ENCODE measurements around the gene EVI2B. TPM values are rescaled to one million over a fixed set of nuclear protein-coding genes. Genes with fewer than 3 reads are reported as not detected.
"Not testable (repeated sequence)": the region's sequence is repeated elsewhere in the genome, so short reads cannot be mapped to it uniquely, and the experiment has no call there.

Gene EVI2B
- total and polyA plus RNA-seq, 2 donors from 2014 or later = 2.0 to 16.5 TPM

DNA sequence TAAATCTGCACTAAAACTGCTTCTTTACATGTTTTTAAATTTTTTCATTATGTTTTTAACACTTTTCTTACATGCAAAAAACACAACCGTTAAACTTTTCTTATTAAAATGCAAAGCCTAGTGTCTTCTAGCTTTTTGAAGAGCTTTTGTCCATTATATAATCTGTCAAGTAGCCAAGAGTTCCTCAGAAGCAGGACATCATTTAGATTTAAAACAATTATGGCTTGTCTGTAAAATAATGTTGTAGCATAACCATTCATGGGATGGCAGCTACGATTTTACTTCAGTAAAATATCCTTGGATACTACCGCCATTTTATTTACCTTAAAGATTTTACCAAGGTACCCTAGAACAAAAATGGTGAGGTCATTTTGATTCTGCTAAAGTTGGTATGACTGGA lies 19.6 kb downstream of the EVI2B start:
- TF ChIP-seq, protein P1, sequence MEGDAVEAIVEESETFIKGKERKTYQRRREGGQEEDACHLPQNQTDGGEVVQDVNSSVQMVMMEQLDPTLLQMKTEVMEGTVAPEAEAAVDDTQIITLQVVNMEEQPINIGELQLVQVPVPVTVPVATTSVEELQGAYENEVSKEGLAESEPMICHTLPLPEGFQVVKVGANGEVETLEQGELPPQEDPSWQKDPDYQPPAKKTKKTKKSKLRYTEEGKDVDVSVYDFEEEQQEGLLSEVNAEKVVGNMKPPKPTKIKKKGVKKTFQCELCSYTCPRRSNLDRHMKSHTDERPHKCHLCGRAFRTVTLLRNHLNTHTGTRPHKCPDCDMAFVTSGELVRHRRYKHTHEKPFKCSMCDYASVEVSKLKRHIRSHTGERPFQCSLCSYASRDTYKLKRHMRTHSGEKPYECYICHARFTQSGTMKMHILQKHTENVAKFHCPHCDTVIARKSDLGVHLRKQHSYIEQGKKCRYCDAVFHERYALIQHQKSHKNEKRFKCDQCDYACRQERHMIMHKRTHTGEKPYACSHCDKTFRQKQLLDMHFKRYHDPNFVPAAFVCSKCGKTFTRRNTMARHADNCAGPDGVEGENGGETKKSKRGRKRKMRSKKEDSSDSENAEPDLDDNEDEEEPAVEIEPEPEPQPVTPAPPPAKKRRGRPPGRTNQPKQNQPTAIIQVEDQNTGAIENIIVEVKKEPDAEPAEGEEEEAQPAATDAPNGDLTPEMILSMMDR (IDR thresholded peaks at IDR 0.05; ENCODE audit: borderline replicate concordance, extremely low read depth, insufficient read depth) = no peak
- H3K27me3 ChIP-seq (ENCODE audit: control insufficient read depth, insufficient read depth, low read length) = no peaks in the 10 kb centered on the region
- FAIRE-seq = no peak
- DNase-seq = no peak
- intact Hi-C loops (cut with DNase I) = no loop called here
- H3K36me3 ChIP-seq (ENCODE audit: control insufficient read depth in 2 of 3, insufficient read depth in 3 of 3, low read length in 3 of 3) = no peaks in the 10 kb centered on the region
- H3K9ac ChIP-seq (ENCODE audit: low read length in 3 of 3) = no peak overlapping the region
- H3K9me3 ChIP-seq (ENCODE audit: control insufficient read depth in 2 of 3, insufficient read depth in 1 of 3, low read length in 3 of 3) = no peaks in the 10 kb centered on the region
- no peak overlapping the region for H3K4me3 ChIP-seq (ENCODE audit: low read length in 3 of 3)
- H3K27ac ChIP-seq (ENCODE audit: low read depth in 2 of 2, low read length in 2 of 2) = no peak overlapping the region
- no peaks in the 10 kb centered on the region for H3K4me1 ChIP-seq (ENCODE audit: control insufficient read depth in 2 of 3, insufficient read depth in 2 of 3, low read depth in 1 of 3, low read length in 3 of 3)

DNA sequence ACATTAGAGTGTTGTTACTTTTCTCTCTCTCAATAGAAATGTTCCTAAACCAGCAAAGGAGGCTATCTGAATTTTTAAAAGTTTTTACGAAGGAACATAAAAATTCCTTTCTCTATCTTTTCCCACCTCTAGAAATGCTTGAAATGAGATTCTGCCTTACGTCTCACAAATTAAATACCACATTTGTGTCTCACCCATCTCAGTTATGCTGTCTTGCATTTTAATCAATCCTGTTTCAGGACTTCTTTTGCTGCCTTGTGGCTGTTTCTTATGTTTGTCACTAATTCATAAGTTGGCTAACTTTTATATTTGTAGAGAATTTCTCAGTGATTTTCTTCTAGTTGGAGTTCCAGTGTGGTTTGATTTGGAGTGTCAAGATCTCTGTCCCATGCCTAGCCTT lies 20.3 kb downstream of the EVI2B start:
- Histone ChIP-seq H3K9me3 (ENCODE audit: control insufficient read depth in 2 of 3, insufficient read depth in 1 of 3, low read length in 3 of 3) (no peaks in the 10 kb centered on the region), H3K27ac (ENCODE audit: low read depth in 2 of 2, low read length in 2 of 2) (no peak overlapping the region), H3K9ac (ENCODE audit: low read length in 3 of 3) (no peak overlapping the region), H3K27me3 (ENCODE audit: control insufficient read depth, insufficient read depth, low read length) (no peaks in the 10 kb centered on the region), H3K4me1 (ENCODE audit: control insufficient read depth in 2 of 3, insufficient read depth in 2 of 3, low read depth in 1 of 3, low read length in 3 of 3) (no peaks in the 10 kb centered on the region), H3K4me3 (ENCODE audit: low read length in 3 of 3) (no peak overlapping the region), H3K36me3 (ENCODE audit: control insufficient read depth in 2 of 3, insufficient read depth in 3 of 3, low read length in 3 of 3) (no peaks in the 10 kb centered on the region)
- TF ChIP-seq, protein P1 (IDR thresholded peaks at IDR 0.05; ENCODE audit: borderline replicate concordance, extremely low read depth, insufficient read depth) = no peak
- FAIRE-seq (no peak), DNase-seq (no peak)
- intact Hi-C loops (cut with DNase I) = no loop called here

DNA sequence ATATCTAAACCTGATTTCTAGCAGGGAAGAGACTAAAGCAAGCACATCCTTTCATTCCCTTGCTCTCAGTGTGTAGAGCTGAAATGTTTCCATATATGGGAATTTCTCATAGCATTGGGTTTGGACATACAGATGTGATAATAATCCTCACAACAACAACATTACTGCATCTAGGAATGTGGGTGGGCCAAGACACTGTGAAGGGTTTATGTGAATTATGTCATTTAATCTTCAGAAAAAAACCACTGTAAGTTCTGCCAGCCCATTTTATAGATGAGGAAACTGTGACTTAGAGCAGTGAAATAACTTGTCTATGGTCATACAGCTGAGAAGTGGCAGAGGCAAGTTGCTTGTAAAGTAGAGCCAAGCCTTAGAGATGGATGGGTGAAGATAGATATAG lies 22.0 kb downstream of the EVI2B start:
- Histone ChIP-seq H3K4me1 (ENCODE audit: control insufficient read depth in 2 of 3, insufficient read depth in 2 of 3, low read depth in 1 of 3, low read length in 3 of 3) (no peaks in the 10 kb centered on the region), H3K27ac (ENCODE audit: low read depth in 2 of 2, low read length in 2 of 2) (no peak overlapping the region), H3K9me3 (ENCODE audit: control insufficient read depth in 2 of 3, insufficient read depth in 1 of 3, low read length in 3 of 3) (no peaks in the 10 kb centered on the region), H3K4me3 (ENCODE audit: low read length in 3 of 3) (no peak overlapping the region), H3K36me3 (ENCODE audit: control insufficient read depth in 2 of 3, insufficient read depth in 3 of 3, low read length in 3 of 3) (no peaks in the 10 kb centered on the region), H3K27me3 (ENCODE audit: control insufficient read depth, insufficient read depth, low read length) (no peaks in the 10 kb centered on the region), H3K9ac (ENCODE audit: low read length in 3 of 3) (no peak overlapping the region)
- no peak for FAIRE-seq
- intact Hi-C loops (cut with DNase I) = no loop called here
- TF ChIP-seq, protein P1 (IDR thresholded peaks at IDR 0.05; ENCODE audit: borderline replicate concordance, extremely low read depth, insufficient read depth) = no peak
- no peak for DNase-seq

DNA sequence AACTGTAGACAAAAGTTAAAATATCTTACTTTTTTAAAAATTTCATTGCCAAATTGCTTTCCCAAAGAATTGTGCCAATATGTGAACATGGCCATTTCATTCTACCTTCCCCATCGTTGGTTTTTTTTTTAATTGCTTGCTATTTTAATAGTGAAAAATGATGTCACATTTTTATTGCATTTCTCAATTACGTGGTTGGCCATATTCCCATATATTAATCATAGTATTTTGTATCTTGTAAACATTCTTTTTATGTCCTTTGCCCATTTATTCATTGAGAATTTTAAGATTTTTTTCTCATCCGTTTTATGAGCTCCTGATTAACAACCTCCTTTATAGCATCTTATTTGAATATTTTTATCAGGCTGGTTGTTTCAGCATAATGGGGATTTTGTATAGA lies 24.1 kb downstream of the EVI2B start:
- intact Hi-C loops (cut with DNase I) = no loop called here
- no peak overlapping the region for H3K4me3 ChIP-seq (ENCODE audit: low read length in 3 of 3)
- H3K9me3 ChIP-seq (ENCODE audit: control insufficient read depth in 2 of 3, insufficient read depth in 1 of 3, low read length in 3 of 3) = no peaks in the 10 kb centered on the region
- no peak overlapping the region for H3K9ac ChIP-seq (ENCODE audit: low read length in 3 of 3)
- FAIRE-seq (no peak), DNase-seq (no peak)
- H3K27me3 ChIP-seq (ENCODE audit: control insufficient read depth, insufficient read depth, low read length) = no peaks in the 10 kb centered on the region
- TF ChIP-seq, protein P1 (IDR thresholded peaks at IDR 0.05; ENCODE audit: borderline replicate concordance, extremely low read depth, insufficient read depth) = no peak
- H3K27ac ChIP-seq (ENCODE audit: low read depth in 2 of 2, low read length in 2 of 2) = no peak overlapping the region
- no peaks in the 10 kb centered on the region for H3K4me1 ChIP-seq (ENCODE audit: control insufficient read depth in 2 of 3, insufficient read depth in 2 of 3, low read depth in 1 of 3, low read length in 3 of 3)
- no peaks in the 10 kb centered on the region for H3K36me3 ChIP-seq (ENCODE audit: control insufficient read depth in 2 of 3, insufficient read depth in 3 of 3, low read length in 3 of 3)

DNA sequence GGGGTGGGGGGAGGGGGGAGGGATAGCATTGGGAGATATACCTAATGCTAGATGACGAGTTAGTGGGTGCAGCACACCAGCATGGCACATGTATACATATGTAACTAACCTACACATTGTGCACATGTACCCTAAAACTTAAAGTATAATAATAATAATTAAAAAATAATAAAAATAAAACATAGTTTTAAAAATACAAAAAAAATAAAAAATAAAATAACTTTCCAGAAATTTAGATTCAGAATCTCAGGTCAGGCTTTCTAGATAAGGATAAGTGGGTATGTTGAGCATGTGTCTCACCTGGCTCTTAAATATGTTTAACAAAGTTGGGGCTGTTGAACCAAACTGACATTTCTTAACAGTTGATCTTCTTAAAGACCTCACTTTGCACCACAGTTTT lies 25.9 kb downstream of the EVI2B start:
- H3K4me3 ChIP-seq (ENCODE audit: low read length in 3 of 3); FAIRE-seq; DNase-seq; H3K9me3 ChIP-seq (ENCODE audit: control insufficient read depth in 2 of 3, insufficient read depth in 1 of 3, low read length in 3 of 3); H3K4me1 ChIP-seq (ENCODE audit: control insufficient read depth in 2 of 3, insufficient read depth in 2 of 3, low read depth in 1 of 3, low read length in 3 of 3); intact Hi-C loops (cut with DNase I); H3K27ac ChIP-seq (ENCODE audit: low read depth in 2 of 2, low read length in 2 of 2); H3K27me3 ChIP-seq (ENCODE audit: control insufficient read depth, insufficient read depth, low read length); H3K36me3 ChIP-seq (ENCODE audit: control insufficient read depth in 2 of 3, insufficient read depth in 3 of 3, low read length in 3 of 3); H3K9ac ChIP-seq (ENCODE audit: low read length in 3 of 3): not testable (repeated sequence)
